ENCODE measurements around the gene CHCHD3. TPM values are rescaled to one million over a fixed set of nuclear protein-coding genes. Genes with fewer than 3 reads are reported as not detected.

The CHCHD3 gene
- total RNA-seq, 1 donor = 99.7 TPM

DNA sequence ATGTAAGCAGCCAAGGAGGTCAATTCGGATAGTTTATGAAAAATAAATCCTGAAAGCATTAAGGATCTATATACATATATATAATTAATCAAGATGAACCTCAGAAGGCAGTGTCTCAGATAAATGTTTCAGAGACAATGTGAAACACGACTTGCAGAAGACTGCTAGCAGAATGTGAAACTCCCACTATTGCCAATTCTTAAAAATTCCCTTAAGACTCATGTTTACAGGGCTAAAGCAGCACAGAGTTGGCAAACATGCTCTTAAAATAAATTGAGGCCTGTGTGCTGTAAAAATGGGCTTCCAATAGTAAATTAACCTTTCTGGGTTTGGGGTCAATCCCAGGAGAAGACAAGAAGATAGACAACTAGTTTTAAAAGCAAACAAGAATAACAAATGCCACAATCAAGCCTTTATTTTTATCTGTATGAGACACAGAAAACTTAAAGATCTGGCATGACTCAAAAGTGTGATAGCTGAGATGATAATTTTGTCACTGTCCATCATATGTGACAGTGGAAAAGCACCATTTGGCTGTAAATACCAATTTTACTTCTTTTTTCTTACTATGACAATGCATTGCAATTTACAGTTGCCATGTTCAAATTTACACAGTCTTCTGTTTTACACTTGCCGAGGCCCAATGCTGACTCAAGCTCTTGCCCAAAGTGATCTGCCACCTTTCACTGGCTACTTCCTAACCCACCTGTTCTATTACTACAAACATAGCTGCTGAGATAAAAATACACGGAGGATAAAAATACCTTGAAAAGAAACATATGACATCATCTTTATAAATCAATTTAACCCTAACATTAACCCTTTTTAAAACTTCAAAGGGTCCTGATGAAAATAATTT, 78.6 kb downstream of the CHCHD3 start:
- TF ChIP-seq, protein P1, sequence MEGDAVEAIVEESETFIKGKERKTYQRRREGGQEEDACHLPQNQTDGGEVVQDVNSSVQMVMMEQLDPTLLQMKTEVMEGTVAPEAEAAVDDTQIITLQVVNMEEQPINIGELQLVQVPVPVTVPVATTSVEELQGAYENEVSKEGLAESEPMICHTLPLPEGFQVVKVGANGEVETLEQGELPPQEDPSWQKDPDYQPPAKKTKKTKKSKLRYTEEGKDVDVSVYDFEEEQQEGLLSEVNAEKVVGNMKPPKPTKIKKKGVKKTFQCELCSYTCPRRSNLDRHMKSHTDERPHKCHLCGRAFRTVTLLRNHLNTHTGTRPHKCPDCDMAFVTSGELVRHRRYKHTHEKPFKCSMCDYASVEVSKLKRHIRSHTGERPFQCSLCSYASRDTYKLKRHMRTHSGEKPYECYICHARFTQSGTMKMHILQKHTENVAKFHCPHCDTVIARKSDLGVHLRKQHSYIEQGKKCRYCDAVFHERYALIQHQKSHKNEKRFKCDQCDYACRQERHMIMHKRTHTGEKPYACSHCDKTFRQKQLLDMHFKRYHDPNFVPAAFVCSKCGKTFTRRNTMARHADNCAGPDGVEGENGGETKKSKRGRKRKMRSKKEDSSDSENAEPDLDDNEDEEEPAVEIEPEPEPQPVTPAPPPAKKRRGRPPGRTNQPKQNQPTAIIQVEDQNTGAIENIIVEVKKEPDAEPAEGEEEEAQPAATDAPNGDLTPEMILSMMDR (IDR thresholded peaks at IDR 0.05; ENCODE audit: insufficient read depth, low read length) = no peak
- peak; percentile 31 for DNase-seq (ENCODE audit: low read depth)
- no peak overlapping the region for H3K4me3 ChIP-seq (ENCODE audit: low read depth, low read length)

DNA sequence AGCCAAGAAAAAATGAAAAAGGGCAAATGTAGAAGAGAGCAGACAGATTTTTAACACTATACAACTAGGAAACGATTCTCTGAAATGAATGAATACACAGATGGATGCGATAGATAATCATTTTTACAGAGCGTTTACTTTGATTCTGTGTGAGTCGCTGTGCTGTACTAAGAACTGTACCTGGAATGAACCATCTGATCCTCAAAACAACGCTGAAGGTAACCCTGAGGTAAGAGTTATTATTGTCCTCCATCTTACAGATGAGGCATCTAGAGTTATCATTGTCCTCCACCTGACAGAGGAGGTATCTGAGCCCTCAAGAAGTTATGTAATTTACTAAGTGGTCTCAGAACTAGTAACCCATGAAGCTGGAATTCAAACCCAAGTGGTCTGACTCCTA, 80.2 kb downstream of the CHCHD3 start:
- no peak for DNase-seq (ENCODE audit: low read depth)
- no peak overlapping the region for H3K4me3 ChIP-seq (ENCODE audit: low read depth, low read length)
- TF ChIP-seq, protein P1 (IDR thresholded peaks at IDR 0.05; ENCODE audit: insufficient read depth, low read length) = no peak

DNA sequence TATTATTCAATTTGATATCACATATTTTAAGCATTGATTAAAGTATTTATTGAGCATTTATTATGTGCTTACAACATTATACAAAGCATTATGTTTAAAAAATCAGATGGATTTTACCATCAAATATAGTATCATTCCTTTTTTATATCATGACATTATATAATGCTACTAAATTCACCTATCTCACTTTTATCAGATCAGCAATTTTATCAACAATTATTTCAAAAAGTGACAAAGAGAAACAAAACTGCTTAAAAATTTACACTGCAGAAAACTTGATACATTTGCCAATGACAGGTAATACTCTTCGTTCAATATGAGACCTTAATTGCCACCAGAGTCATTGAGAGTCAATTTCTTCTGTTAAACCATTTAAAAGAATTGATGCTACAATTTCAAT, 82.0 kb downstream of the CHCHD3 start:
- TF ChIP-seq, protein P1 (IDR thresholded peaks at IDR 0.05; ENCODE audit: insufficient read depth, low read length) = no peak
- H3K4me3 ChIP-seq (ENCODE audit: low read depth, low read length) = no peak overlapping the region

DNA sequence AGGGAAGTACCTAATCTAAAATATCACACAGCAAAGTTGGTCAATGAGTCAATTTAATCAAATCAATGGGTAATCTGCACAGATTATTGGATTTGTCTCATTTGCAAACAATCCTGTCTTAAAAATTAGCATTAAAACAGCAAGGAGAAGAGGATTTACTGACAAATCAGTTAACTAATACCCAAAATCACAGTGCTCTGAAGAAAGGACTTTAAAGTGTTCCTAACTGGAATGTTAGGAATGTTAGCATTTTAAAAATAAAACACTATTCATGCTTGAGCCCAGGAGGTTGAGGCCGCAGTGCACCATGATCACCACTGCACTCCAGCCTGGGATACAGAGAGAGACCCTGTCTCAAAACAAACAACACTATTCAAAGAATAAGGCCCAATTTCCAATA, 83.1 kb downstream of the CHCHD3 start:
- no peak for DNase-seq (ENCODE audit: low read depth)

More for the DNA sequence above, 82.0 kb downstream of the CHCHD3 start:
- DNase-seq (ENCODE audit: low read depth) = no peak

DNA sequence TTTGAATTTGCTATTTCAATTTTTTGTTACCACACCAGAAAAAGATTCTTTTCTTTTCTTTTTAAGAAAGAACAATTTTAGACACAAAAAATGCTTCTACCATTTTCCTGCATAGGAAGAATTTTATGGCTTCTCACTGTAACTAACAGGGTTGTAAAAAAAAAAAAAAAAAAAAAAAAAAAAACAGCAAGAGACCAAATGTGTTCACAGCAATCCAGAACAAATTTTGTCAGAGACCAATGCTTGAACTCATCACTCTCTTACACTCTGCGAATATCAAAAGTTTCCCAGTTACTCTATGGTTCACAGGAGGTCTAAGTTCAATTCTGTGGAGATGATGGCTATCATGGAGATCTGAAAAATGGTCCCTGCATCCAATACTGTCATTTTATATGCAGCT, 84.4 kb downstream of the CHCHD3 start:
- TF ChIP-seq, protein P1 (IDR thresholded peaks at IDR 0.05; ENCODE audit: insufficient read depth, low read length) = no peak
- no peak overlapping the region for H3K4me3 ChIP-seq (ENCODE audit: low read depth, low read length)
- DNase-seq (ENCODE audit: low read depth) = no peak

More for the DNA sequence above, 83.1 kb downstream of the CHCHD3 start:
- TF ChIP-seq, protein P1 (IDR thresholded peaks at IDR 0.05; ENCODE audit: insufficient read depth, low read length) = no peak
- H3K4me3 ChIP-seq (ENCODE audit: low read depth, low read length) = no peak overlapping the region

DNA sequence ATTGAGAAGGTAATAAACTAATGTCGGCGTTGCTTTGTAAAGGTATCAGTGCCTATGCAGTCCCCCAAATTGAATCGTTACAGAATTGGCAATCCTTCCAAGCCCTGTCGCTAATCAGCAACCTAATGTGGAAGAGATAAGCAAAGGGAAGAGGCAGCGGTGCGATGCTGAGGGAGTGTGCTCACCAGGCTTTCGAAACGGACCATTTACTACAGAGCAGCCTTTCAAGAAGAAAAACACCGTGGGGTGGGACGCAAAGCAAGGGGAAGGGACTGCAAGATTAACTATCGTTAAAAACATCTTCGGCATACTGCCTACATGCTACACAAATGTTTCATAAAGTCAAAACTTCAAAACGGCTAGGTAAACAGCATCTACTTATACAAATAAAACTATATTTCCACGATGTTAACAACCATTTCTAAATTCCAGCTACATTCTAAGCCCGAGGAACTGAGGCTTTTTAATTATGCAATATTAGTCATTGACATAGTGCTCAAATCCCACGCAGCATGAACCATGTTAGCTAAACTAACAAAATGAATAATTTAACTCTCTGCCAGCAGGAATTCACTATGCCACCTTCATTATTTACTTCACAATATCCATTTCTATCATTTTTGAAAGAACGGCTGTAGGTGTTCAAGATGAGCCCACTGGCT, 85.2 kb downstream of the CHCHD3 start:
- TF ChIP-seq, protein P1 (IDR thresholded peaks at IDR 0.05; ENCODE audit: insufficient read depth, low read length) = no peak
- no peak for DNase-seq (ENCODE audit: low read depth)
- H3K4me3 ChIP-seq (ENCODE audit: low read depth, low read length) = no peak overlapping the region
